GM21529 (cell line): ENCODE results near the gene CDCA3.
"Not testable (repeated sequence)": the region's sequence is repeated elsewhere in the genome, so short reads cannot be mapped to it uniquely, and the experiment has no call there.

Experiments used
- ATAC-seq: cut with Tn5 transposase; IDR thresholded peaks from one replicate; pipeline ENCODE4 v1.9.1; 2021; ENCODE audit not compliant: unreplicated experiment

Gene CDCA3

DNA sequence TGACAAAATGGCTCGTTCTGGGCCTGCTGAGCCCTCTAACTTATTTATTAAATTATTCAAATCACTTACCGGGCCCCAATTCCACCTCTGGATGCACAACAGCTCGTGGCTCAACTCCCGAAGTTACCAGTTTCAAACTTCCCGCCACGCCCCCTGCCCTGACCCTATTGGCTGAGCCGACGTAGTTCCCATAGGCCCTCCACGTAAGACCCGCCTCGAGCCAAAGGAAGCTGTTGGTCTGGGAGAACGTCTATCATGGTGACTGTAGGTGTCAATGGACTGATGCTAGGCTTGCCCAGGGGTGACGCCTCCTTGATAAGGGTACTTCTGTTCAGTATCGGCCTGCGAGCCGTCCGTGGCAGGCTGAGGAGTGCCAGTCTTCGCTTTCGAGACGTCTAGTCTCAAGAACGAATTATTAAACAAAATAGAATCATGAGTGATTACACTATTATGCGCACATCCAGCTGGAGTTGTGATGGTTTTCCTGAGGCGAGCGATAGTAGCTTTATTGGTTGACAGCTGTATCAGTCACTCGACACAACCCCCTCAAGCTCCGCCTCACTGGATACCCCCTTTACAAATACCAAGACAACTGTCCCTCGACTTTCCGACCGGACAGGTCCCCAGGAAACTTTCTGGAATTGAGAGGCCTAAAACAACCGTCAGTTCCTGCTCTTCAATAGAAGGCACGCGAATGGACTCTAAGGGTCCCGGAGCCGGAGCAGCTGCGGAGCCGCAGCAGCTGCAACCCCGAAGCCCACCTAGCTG is at the start of gene CDCA3:
TSS of gene CDCA3 (minus strand) at position 134 of the 768 bp plus-strand sequence. CDS start 334 bp downstream, outside the sequence.
- ATAC-seq, result peak; percentile 52

- no peak for ATAC-seq
Measured at GRCh38 chr12:6899837-6900519, 48.9 kb upstream of the CDCA3 start.

DNA sequence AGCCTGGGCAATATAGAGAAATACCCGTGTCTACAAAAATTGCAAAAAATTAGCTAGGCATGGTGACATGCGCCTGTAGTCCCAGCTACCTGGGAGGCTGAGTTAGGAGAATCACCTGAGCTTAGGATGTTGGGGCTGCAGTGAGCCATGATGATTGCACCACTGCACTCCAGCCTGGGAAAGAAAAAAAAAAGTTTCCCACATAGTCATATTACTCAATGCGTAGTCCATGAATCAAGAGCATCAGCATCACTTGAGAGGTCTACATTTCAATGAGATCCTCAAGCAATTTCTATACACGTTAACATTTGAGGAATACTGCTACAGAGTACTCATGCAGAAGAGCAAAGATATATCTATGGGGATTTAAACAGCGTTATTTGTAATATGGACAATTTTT is 48.3 kb upstream of the CDCA3 start:
- no peak for ATAC-seq

- no peak for ATAC-seq
Measured at GRCh38 chr12:6896846-6897435, 45.9 kb upstream of the CDCA3 start.

- no peak for ATAC-seq
Measured at GRCh38 chr12:6894321-6894720, 43.2 kb upstream of the CDCA3 start.

DNA sequence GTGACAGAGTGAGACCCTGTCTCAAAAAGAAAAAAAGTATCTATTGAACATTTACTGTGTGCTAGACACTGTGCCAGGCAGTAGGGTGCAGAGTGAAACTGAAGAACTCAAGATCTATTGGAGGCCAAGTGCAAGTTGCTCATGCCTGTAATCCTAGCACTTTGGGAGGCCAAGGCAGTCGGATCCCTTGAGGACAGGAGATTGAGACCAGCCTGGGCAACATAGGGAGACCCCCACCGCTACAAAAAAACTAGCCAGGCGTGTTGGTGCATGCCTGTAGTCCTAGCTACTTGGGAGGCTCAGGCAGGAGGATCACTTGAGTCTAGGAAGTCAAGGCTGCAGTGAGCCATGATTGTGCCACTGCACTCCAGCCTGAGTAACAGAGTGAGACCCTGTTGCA is 41.6 kb upstream of the CDCA3 start:
- not testable (repeated sequence) for ATAC-seq

DNA sequence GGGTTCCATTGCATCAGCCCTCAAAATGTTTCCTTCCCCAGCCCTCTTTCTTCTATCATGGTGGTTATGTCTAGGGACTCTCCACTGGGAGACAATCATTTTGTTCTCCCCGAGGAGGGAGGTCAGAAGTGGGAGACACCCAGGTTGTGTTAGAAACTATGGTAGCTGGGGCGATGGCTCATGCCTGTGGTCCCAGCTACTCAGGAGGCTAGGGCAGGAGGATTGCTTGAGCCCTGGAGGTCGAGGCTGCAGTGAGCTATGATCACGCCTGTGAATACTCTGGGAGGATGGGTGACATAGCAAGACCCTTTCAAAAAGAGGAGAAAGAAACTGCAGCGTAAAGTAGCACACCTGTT is 40.5 kb upstream of the CDCA3 start:
- no peak for ATAC-seq

GRCh38 chr12:6890789-6891645 is 39.9 kb upstream of the CDCA3 start:
- ATAC-seq, result peak; percentile 95

DNA sequence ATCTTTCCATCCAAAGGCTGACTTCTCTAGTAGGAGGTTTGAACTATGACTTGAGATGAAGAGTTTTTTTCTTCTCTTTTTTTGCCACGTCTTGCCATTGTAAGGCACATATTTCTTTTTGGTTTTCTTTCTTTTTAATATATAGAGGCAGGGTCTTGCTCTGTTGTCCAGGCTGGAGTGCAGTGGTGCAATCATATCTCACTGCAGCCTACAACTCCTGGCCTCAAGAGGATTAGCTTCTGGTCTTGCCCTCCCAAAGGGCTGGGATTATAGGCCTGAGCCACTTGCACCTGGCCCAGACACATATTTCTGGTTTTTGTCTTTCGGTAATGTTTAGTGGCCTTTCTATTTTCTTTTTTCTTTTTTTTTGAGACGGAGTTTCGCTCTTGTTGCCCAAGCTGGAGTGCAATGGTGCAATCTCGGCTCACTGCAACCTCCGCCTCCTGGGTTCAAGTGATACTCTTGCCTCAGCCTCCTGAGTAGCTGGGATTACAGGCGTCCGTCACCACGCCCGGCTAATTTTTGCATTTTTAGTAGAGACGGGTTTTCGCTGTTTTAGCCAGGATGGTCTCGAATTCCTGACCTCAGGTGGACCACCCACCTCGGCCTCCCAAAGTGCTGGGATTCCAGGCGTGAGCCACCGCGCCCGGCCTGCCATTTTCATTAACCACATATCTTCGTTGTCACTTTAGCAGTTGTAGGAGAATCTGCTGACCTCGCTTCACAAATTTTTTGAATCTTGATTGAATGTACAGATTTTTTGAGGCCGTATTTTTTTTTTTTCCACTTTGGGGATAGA is 38.9 kb upstream of the CDCA3 start:
- ATAC-seq, result not testable (repeated sequence)

- ATAC-seq, result not testable (repeated sequence)
Measured at GRCh38 chr12:6888794-6889193, 37.7 kb upstream of the CDCA3 start.

DNA sequence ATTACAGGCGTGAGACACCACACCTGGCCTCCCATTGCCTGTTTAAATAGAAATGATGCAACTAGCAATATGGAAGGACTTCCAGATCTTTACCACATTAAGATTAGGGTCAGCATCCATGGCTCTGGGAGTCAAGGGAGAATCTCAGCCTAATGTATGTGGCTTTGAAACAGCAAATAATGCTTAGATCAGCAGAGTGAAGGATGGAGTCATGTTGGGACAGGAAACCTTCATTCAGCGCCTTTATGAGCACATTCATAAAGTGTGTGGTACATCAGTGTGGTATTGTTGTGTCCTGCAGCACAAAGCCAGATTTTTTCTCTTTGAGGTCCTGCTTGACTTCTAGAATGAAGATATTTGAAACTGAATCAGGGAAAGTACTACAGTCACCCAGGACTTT is 37.3 kb upstream of the CDCA3 start:
- ATAC-seq, result no peak

DNA sequence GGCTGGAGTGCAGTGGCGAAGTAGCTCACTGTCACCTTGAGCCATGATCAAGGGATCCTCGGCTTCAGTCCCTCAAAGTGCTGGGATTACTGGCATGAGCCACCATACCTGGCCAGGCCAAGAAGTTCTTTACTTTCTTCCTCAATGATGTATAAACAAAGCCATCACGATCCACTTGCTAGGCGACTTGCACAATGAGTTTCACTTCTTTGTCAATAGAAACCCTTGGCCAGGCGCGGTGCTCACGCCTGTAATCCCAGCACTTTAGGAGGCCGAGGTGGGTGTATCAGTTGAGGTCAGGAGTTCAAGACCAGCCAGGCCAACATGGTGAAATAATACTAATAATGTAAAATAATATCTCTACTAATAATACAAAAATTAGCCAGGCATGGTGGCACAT is 36.4 kb upstream of the CDCA3 start:
- ATAC-seq, result no peak

- not testable (repeated sequence) for ATAC-seq
Measured at GRCh38 chr12:6886206-6886999, 35.3 kb upstream of the CDCA3 start.

GRCh38 chr12:6884539-6884938 is 33.5 kb upstream of the CDCA3 start:
- no peak for ATAC-seq

DNA sequence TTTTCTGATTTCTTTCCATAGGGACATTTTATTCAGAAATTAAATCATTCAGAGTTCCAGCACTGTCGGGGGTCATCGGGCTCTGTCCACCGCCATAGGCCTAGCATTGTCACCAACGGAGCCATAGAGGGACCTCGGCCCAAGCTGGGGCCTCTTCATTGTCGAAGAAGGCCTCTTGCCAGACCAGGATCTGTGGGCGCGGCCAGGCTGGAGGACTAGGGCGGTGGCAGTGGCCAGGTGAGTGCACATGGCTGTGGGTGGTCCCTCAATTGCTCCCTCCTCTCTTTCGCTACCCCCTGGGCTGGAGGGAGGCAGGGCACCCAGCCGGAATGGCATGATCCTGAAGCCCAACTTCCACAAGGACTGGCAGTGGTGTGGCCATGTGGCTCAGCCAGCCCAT is 32.6 kb upstream of the CDCA3 start:
- no peak for ATAC-seq

GRCh38 chr12:6883252-6883651 is 32.2 kb upstream of the CDCA3 start:
- ATAC-seq, result no peak

- ATAC-seq, result not testable (repeated sequence)
Measured at GRCh38 chr12:6879824-6880223, 28.7 kb upstream of the CDCA3 start.

GRCh38 chr12:6874015-6874368 is 22.9 kb upstream of the CDCA3 start:
- ATAC-seq, result not testable (repeated sequence)

- ATAC-seq, result peak; percentile 70
Measured at GRCh38 chr12:6873094-6874014, 22.3 kb upstream of the CDCA3 start, which contains the start of gene SPSB2. TSS of gene SPSB2 (minus strand) at chr12:6873303. CDS start at chr12:6872901, 402 bp downstream.
